Large intestine (tissue), 3 donors: ENCODE measurements around the gene S100A4. TPM values are rescaled to one million over a fixed set of nuclear protein-coding genes. Genes with fewer than 3 reads are reported as not detected.
"Not testable (repeated sequence)": the region's sequence is repeated elsewhere in the genome, so short reads cannot be mapped to it uniquely, and the experiment has no call there.

Source experiments
- DNase-seq, 2 donors: peaks; one replicate each; pipeline versions ENCODE4 v3.0.0 to v3.0.0-alpha.2; 2013
- H3K27ac ChIP-seq: one replicate; pipeline ENCODE4 v1.5.1; 2013; ENCODE audit warnings: low read length
- H3K27me3 ChIP-seq: 2 replicates; pipeline ENCODE4 v1.6.1; 2013; ENCODE audit warnings: low read length; ENCODE audit not compliant: control insufficient read depth, insufficient read depth
- H3K36me3 ChIP-seq: 2 replicates; pipeline ENCODE4 v1.6.1; 2013; ENCODE audit warnings: low read length; ENCODE audit not compliant: control insufficient read depth, insufficient read depth
- H3K4me1 ChIP-seq: one replicate; pipeline ENCODE4 v1.6.1; 2013; ENCODE audit warnings: low read length; ENCODE audit not compliant: control insufficient read depth, insufficient read depth
- H3K4me3 ChIP-seq: one replicate; pipeline ENCODE4 v1.5.1; 2013; ENCODE audit warnings: low read length
- H3K9me3 ChIP-seq: one replicate; pipeline ENCODE4 v1.6.1; 2013; ENCODE audit warnings: mild to moderate bottlenecking, low read depth, low read length, moderate library complexity; ENCODE audit not compliant: control insufficient read depth
- WGBS: methylation state at CpG from one replicate; pipeline ENCODE4 v1.1.5; 2013; ENCODE audit warnings: low lambda C conversion rate; ENCODE audit not compliant: insufficient coverage; 5-methylcytosine and 5-hydroxymethylcytosine counted together
- polyA plus RNA-seq: library from polyadenylated mRNA; unstranded; fragments of 120-200 nt; gene quantifications from one replicate; pipeline ENCODE4 v1.2.1, GENCODE V29; 2013

S100A4 gene
- polyA plus RNA-seq, 1 donor = 18.0 TPM

DNA sequence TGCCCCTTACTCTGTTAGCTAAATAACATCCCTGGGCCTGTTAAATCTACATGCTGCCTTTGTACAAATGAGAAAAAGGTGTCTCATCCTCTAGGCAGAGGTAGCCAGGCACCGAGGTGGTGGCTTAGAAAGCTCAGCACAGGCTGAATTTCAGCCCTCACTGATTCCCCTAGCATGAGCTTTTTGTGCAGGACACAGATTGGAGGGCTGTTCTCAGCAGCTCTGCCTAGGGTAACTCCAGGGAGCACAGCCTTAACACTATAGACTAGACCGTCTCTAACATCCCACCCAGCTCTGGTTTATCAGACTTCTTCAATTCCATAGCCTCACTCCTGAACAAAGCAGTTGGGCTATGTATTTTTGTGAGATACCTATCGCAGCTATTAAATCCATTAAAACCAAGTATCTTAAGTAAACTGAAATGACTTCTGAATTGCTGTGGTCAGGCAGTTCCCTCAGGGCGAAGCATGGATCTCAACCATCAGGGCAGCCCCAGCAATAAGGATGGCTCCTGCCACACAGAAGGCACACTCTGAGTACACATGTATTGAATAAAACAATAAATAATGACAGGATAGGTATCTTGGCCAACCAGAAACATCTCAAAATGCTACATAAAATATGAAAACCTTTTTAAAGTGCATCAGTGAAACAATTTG is 24.7 kb downstream of the S100A4 start:
- Histone ChIP-seq H3K36me3 (no peaks in the 10 kb centered on the region), H3K27ac (peak overlapping the region; percentile 95), H3K4me1 (peaks cover 30% of the 10 kb centered on the region), H3K4me3 (no peak overlapping the region), H3K9me3 (no peaks in the 10 kb centered on the region), H3K27me3 (no peaks in the 10 kb centered on the region)
- DNase-seq = no peak
- WGBS = no CpG with 5 or more reads among the region's 4 CpGs

DNA sequence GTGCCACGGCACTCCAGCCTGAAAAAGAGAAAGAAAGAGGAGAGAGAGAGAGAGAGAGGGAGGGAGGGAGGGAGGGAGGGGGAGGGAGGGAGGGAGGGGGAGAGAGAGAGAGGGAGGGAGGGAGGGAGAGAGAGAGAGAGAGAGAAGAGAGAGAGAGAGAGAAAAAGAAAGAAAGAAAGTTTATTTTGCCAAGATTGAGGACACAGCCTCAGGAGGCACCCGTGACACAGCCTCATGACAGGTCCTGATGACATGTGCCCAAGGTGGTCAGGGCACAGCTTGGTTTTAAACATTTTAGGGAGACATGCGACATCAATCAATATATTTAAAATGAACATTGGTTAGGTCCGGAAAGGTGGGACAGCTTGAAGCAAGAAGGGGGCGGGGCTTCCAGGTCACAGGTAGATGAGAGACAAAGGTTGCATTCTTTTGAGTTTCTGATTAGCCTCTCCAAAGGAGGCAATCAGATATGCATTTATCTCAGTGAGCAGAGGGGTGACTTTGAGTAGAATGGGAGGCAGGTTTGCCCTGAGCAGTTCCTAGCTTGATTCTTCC is 25.4 kb downstream of the S100A4 start:
- H3K27me3 ChIP-seq, H3K9me3 ChIP-seq, H3K36me3 ChIP-seq, H3K4me3 ChIP-seq: not testable (repeated sequence)
- WGBS = no CpG with 5 or more reads among the region's 5 CpGs
- Histone ChIP-seq H3K27ac (peak overlapping the region; percentile 95), H3K4me1 (peaks cover 30% of the 10 kb centered on the region)
- DNase-seq = peak; percentile 74 to 85

DNA sequence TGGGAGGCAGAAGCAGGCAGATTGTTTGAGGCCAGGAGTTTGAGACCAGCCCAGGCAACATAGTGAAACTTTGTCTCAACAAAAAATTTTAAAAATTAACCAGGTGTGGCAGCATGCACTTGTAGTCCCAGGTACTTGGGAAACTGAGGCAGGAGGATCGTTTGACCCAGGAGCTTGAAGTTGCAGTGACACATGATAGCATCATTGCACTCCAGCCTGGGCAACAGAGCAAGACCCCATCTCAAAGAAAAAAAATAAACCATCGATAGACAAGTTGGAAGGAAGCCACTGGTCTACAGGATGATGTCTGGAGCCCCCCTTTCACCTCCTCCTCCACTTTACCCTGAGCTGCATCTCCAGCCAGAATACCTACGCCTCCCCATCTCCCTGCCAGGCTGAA is 26.4 kb downstream of the S100A4 start:
- 100% methylated on average over 1 of the region's 3 CpGs for WGBS
- H3K4me3 ChIP-seq = no peak overlapping the region
- H3K36me3 ChIP-seq = no peaks in the 10 kb centered on the region
- H3K27me3 ChIP-seq = no peaks in the 10 kb centered on the region
- DNase-seq = no peak
- peaks cover 31% of the 10 kb centered on the region for H3K4me1 ChIP-seq
- H3K9me3 ChIP-seq = no peaks in the 10 kb centered on the region
- no peak overlapping the region for H3K27ac ChIP-seq

DNA sequence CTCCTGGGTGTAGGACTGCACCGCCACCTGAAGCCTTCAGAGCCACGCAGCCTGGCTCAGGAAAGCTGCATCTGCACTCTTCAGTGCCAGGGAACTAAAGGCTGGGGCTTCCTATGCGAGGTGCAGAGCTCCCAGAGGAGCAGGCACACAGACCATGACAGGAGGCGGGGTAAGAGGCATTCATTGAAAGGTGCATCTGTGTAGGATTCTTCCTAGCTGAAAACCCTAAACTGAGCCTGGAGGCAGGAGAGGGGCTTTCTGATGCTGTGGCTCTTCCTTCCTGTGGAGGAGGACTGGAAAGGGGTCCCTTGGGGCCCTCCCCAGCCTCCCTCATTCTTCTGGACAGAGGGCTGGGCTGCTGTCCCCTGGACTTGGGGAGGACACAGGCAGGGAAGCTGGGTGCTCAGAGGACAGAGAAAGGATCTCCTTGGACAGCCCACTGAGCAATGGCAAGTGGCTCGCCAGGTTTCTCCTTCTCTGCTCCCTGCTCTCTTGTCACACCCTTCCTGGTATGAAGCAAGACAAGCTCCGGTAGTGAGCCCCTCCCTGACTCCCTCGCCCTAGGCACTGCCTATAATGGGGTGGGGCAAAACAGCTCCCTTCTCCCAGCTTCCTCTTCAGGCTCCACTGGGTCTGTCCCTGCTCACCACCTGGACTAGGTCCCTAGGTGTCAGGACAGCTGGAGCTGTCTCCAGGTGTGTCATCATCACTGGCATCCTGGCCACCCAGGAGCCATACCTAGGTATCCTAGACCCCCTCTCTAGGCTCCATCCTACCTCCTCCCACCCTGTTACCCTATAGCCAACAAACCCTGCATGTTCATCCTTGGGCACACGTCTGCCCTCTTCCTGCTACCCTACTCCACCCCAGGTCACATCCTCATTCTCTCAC is 29.9 kb downstream of the S100A4 start:
- Histone ChIP-seq H3K36me3 (no peaks in the 10 kb centered on the region), H3K27me3 (no peaks in the 10 kb centered on the region), H3K4me1 (peaks cover 24% of the 10 kb centered on the region), H3K9me3 (no peaks in the 10 kb centered on the region), H3K4me3 (no peak overlapping the region), H3K27ac (peak overlapping the region; percentile 73)
- DNase-seq = peak; percentile 87 to 93
- WGBS = no CpG with 5 or more reads among the region's 8 CpGs

GRCh38 chr1:153513666-153514065 is 31.9 kb downstream of the S100A4 start:
- Histone ChIP-seq H3K36me3 (no peaks in the 10 kb centered on the region), H3K9me3 (no peaks in the 10 kb centered on the region), H3K4me1 (peaks cover 18% of the 10 kb centered on the region), H3K27me3 (no peaks in the 10 kb centered on the region), H3K4me3 (no peak overlapping the region), H3K27ac (no peak overlapping the region)
- WGBS = 100% methylated on average over 3 of the region's 7 CpGs
- no peak for DNase-seq

GRCh38 chr1:153513023-153513422 is 32.6 kb downstream of the S100A4 start:
- no peak overlapping the region for H3K4me3 ChIP-seq
- no CpG with 5 or more reads among the region's 3 CpGs for WGBS
- DNase-seq = no peak
- H3K27me3 ChIP-seq = no peaks in the 10 kb centered on the region
- H3K4me1 ChIP-seq = peaks cover 18% of the 10 kb centered on the region
- H3K27ac ChIP-seq = no peak overlapping the region
- H3K36me3 ChIP-seq = no peaks in the 10 kb centered on the region
- H3K9me3 ChIP-seq = no peaks in the 10 kb centered on the region

DNA sequence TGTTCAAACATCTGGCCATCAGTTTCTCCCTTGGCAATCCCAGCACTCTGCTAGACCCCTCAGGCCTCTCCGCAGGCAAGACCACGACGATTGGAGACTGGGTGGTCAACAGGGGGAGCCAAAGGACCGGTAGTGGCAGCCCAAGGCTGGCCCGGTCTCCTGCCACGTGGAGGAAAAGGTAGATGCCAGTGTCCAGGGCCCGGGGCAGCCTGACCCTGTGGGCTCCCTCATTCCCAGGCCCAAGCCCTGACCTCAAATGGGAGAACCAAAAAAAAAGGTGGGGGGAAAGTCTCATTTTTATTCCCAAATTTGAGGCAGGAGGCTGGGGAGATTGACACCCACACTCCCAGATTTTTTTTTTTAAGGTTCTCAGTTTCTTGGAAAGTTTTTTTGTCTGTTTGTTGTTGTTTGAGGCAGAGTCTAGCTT is 34.6 kb downstream of the S100A4 start:
- Histone ChIP-seq H3K27me3 (no peaks in the 10 kb centered on the region), H3K9me3 (no peaks in the 10 kb centered on the region), H3K36me3 (no peaks in the 10 kb centered on the region), H3K27ac (no peak overlapping the region), H3K4me1 (peaks cover 31% of the 10 kb centered on the region), H3K4me3 (no peak overlapping the region)
- no CpG with 5 or more reads among the region's 7 CpGs for WGBS
- peak; percentile 71 to 72 for DNase-seq

GRCh38 chr1:153509729-153510354 is 35.8 kb downstream of the S100A4 start:
- Histone ChIP-seq H3K4me3 (no peak overlapping the region), H3K27me3 (no peaks in the 10 kb centered on the region), H3K27ac (no peak overlapping the region), H3K9me3 (no peaks in the 10 kb centered on the region), H3K36me3 (no peaks in the 10 kb centered on the region), H3K4me1 (peaks cover 22% of the 10 kb centered on the region)
- DNase-seq = peak in 1 of 2 donors; percentile 41
- 80% methylated on average over 1 of the region's 4 CpGs for WGBS

DNA sequence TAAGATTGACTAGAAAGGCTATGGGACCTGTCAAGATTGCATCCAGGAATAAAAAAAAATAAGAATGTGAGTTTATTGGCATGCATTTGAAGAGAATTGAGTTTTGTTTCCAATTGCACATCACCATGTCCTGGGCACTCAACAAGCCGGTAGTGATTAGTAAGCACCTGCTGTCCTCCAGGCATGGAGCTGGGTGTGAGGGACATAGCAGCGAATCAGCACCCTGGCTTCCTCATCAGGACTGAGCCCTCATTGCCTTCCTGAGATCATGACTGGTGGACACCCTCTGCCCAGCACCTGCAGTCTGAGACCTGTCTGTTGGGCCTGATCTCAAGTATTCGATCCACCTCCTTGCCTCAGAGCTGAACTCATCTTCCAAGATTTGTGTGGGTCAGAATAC is 36.6 kb downstream of the S100A4 start:
- Histone ChIP-seq H3K4me3 (no peak overlapping the region), H3K9me3 (no peaks in the 10 kb centered on the region), H3K27me3 (no peaks in the 10 kb centered on the region), H3K4me1 (peaks cover 22% of the 10 kb centered on the region), H3K36me3 (no peaks in the 10 kb centered on the region), H3K27ac (no peak overlapping the region)
- 100% methylated on average over 1 of the region's 3 CpGs for whole genome bisulfite sequencing
- DNase-seq = no peak

DNA sequence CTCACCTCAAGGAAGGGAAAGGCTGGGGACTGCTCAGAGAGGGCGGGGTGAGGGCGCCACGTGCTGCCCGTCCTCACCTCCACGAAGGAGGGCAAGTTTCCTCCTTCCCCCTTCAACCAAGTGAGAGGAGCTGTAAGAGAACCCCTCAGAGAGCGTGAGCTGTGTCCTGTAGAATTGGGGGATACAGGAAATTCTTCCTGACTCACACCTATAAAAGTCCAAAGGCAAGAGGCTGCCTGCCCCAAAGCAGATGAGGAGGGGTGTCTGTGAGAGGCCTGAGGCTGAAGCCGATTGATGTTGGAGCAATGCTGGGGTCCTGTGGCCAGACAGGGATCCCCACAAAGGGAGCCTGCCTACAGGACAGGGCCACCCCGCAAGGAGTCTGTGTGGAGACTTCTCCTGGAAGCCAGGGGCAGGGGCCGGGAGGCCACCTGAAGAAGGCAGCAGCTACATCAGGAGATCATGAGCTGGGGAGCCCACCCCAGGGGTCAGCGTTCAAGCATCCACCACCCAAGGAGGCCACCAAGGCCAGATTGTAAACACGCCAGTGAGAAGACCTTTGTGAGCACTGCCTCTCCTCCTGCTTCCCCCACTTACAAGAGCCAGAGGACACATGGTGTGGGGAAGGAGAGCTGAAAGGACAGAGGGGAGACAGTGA is 37.6 kb downstream of the S100A4 start:
- Histone ChIP-seq H3K9me3 (no peaks in the 10 kb centered on the region), H3K4me3 (no peak overlapping the region), H3K27me3 (no peaks in the 10 kb centered on the region), H3K4me1 (peaks cover 22% of the 10 kb centered on the region), H3K27ac (peak overlapping the region; percentile 65), H3K36me3 (no peaks in the 10 kb centered on the region)
- DNase-seq = no peak
- WGBS = no CpG with 5 or more reads among the region's 11 CpGs
